ENCODE measurements around the gene ACY1. TPM values are rescaled to one million over a fixed set of nuclear protein-coding genes. Genes with fewer than 3 reads are reported as not detected.

The ACY1 gene
- total RNA-seq, 4 donors from 2014 or later: 20.2 to 42.7 (median 33.6) TPM

- H3K27me3 ChIP-seq: no peaks in the 10 kb centered on the region
- DNase-seq: no peak
- H3K36me3 ChIP-seq: peaks cover 0 to 34% (median 0%) of the 10 kb centered on the region in 3 donors
- WGBS, 2 donors: 77 to 79% methylated on average over 7 to 13 of the region's 13 CpGs
- H3K4me3 ChIP-seq: no peak overlapping the region
- intact Hi-C loops (cut with DNase I): no loop called here
- no peaks in the 10 kb centered on the region for H3K9me3 ChIP-seq
- TF ChIP-seq CTCF (IDR thresholded peaks at IDR 0.05) (no peak), POLR2A (IDR thresholded peaks at IDR 0.05) (no peak)
- no peak overlapping the region for H3K27ac ChIP-seq
- H3K4me1 ChIP-seq: peaks cover 0 to 12% (median 10%) of the 10 kb centered on the region in 3 donors
Observed at GRCh38 chr3:51947215-51947900, 36.0 kb upstream of the ACY1 start.

- 87 to 88% methylated on average over 10 of the region's 10 CpGs for WGBS, 2 donors
- no peak overlapping the region for H3K4me3 ChIP-seq
- H3K27ac ChIP-seq: no peak overlapping the region
- no peaks in the 10 kb centered on the region for H3K27me3 ChIP-seq
- no peak for TF ChIP-seq CTCF (IDR thresholded peaks at IDR 0.05)
- no peak for TF ChIP-seq POLR2A (IDR thresholded peaks at IDR 0.05)
- peaks cover 0 to 5% (median 3%) of the 10 kb centered on the region in 3 donors for H3K4me1 ChIP-seq
- H3K36me3 ChIP-seq: peaks cover 0 to 34% (median 0%) of the 10 kb centered on the region in 3 donors
- H3K9me3 ChIP-seq: no peaks in the 10 kb centered on the region
- intact Hi-C loops (cut with DNase I): no loop called here
- no peak for DNase-seq
Observed at GRCh38 chr3:51948016-51948580, 35.2 kb upstream of the ACY1 start.

GRCh38 chr3:51949121-51949520 is 34.2 kb upstream of the ACY1 start:
- Histone ChIP-seq H3K4me1 (no peaks in the 10 kb centered on the region), H3K9me3 (no peaks in the 10 kb centered on the region), H3K36me3 (peaks cover 0 to 34% (median 0%) of the 10 kb centered on the region in 3 donors), H3K27me3 (no peaks in the 10 kb centered on the region), H3K4me3 (no peak overlapping the region), H3K27ac (no peak overlapping the region)
- 78 to 100% methylated on average over 3 to 5 of the region's 5 CpGs for WGBS, 2 donors
- intact Hi-C loops (cut with DNase I): no loop called here
- no peak for DNase-seq
- TF ChIP-seq CTCF (IDR thresholded peaks at IDR 0.05): no peak
- TF ChIP-seq POLR2A (IDR thresholded peaks at IDR 0.05): no peak

- 88 to 94% methylated on average over 1 to 2 of the region's 2 CpGs for WGBS, 2 donors
- no peak overlapping the region for H3K4me3 ChIP-seq
- intact Hi-C loops (cut with DNase I): no loop called here
- TF ChIP-seq CTCF (IDR thresholded peaks at IDR 0.05) (no peak), POLR2A (IDR thresholded peaks at IDR 0.05) (no peak)
- no peak for DNase-seq
- H3K27ac ChIP-seq: no peak overlapping the region
- peaks cover 0 to 16% (median 0%) of the 10 kb centered on the region in 4 donors for H3K27me3 ChIP-seq
- H3K9me3 ChIP-seq: no peaks in the 10 kb centered on the region
- peaks cover 0 to 22% (median 0%) of the 10 kb centered on the region in 3 donors for H3K36me3 ChIP-seq
- H3K4me1 ChIP-seq: peaks cover 6 to 11% (median 6%) of the 10 kb centered on the region in 3 donors
Observed at GRCh38 chr3:51950899-51951298, 32.4 kb upstream of the ACY1 start.

- TF ChIP-seq CTCF (IDR thresholded peaks at IDR 0.05) (no peak), POLR2A (IDR thresholded peaks at IDR 0.05) (no peak)
- Histone ChIP-seq H3K4me3 (no peak overlapping the region), H3K27ac (no peak overlapping the region), H3K9me3 (no peaks in the 10 kb centered on the region), H3K4me1 (peaks cover 13 to 25% (median 14%) of the 10 kb centered on the region in 3 donors), H3K27me3 (peaks cover 0 to 18% (median 0%) of the 10 kb centered on the region in 4 donors), H3K36me3 (peaks cover 0 to 19% (median 0%) of the 10 kb centered on the region in 3 donors)
- no peak for DNase-seq
- WGBS, 2 donors: 76 to 78% methylated on average over 3 of the region's 3 CpGs
- intact Hi-C loops (cut with DNase I): no loop called here
Observed at GRCh38 chr3:51953445-51953844, 29.9 kb upstream of the ACY1 start.

Data from esophagus squamous epithelium (tissue), 5 donors.